ENCODE data around the gene TEDC1.

Gene TEDC1

DNA sequence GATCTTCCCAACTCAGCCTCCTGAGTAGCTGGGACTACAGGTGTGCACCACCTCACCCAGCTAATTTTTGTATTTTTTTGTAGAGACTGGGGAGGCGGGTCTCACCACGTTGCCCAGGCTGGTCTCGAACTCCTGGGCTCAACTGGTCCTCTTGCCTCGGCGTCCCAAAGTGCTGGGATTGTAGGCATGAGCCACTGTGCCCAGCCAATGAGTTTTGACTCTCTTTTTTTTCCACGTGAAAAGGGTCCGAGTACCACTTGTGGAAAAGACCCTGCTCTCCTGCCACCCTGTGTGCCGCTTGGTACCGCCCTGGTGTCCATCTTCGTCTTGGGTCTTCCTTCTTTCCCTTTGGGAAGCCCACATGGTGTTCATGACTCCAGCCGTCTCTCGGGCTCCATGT lies 17.6 kb downstream of the TEDC1 start:
- Histone ChIP-seq H3K36me3 (ENCODE audit: insufficient read depth, low read depth, low read length) (no peaks in the 10 kb centered on the region), H3K27me3 (ENCODE audit: insufficient read depth, low read length) (no peaks in the 10 kb centered on the region; the same call in 1 of the 2 replicates), H3K27ac (ENCODE audit: low read length) (no peak overlapping the region), H3K4me3 (ENCODE audit: low read length) (no peak overlapping the region), H3K9ac (ENCODE audit: low read depth, low read length) (no peak overlapping the region), H3K4me1 (ENCODE audit: insufficient read depth, low read length) (no peaks in the 10 kb centered on the region), H3K9me3 (ENCODE audit: insufficient read depth, low read depth, low read length) (no peaks in the 10 kb centered on the region; the same call in 1 of the 2 replicates)

DNA sequence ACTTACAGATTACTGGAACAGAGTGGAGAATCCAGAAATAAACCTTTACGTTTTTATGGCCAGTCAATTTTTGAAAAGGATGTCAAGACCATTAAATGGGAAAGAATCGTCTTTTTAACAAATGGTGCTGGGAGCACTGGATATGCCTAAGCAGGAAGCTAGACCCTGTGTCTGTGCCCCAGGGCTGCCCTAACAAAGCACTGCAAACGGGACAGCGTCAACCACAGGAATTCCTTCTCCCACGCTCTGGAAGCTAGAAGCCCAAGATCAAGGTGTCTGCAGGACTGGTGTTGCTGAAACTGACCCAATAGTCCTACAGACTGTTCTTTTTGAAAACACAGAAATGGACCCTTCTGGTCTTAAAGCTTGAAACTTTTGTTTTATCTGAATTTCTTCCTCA lies 26.1 kb downstream of the TEDC1 start:
- Histone ChIP-seq H3K36me3 (ENCODE audit: insufficient read depth, low read depth, low read length) (no peaks in the 10 kb centered on the region), H3K27ac (ENCODE audit: low read length) (no peak overlapping the region), H3K4me3 (ENCODE audit: low read length) (no peak overlapping the region), H3K9ac (ENCODE audit: low read depth, low read length) (no peak overlapping the region), H3K9me3 (ENCODE audit: insufficient read depth, low read depth, low read length) (peaks cover 7% of the 10 kb centered on the region), H3K27me3 (ENCODE audit: insufficient read depth, low read length) (no peaks in the 10 kb centered on the region; the same call in 1 of the 2 replicates), H3K4me1 (ENCODE audit: insufficient read depth, low read length) (no peaks in the 10 kb centered on the region)

DNA sequence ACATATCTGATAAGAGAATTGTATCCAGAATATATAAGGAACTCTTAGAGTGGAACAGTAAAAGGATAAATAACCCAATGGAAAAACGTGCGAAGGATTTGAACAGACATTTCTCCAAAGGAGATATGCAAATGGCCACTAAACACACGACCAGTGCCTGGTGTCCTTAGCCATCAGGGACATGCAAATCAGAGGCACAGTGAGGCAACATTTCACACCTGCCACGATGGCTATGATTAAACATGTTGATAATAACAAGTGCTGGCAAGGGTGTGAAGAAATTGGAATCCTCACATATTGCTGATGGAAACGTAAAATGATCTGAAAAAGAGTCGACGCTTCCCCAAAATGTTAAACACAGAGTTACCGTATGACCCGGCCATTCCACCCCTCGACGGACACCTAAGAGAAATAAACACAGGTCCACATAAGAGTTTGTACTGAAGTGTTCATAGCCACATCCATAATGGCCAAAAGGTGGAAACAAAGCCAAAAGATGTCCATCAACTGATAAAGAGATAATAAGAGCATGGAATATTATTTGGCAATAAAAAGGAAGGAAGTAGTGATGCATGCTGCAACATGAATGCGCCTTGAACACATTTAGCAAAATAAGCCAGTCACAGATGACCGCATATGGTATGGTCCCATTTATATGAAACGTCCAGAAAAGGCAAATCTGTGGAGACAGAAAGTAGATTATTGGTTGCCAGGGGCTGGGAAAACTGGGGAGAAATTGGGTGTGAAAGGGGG lies 29.1 kb downstream of the TEDC1 start:
- no peak overlapping the region for H3K4me3 ChIP-seq (ENCODE audit: low read length)
- H3K27ac ChIP-seq (ENCODE audit: low read length) = no peak overlapping the region
- peaks cover 19% of the 10 kb centered on the region for H3K27me3 ChIP-seq (ENCODE audit: insufficient read depth, low read length)
- H3K36me3 ChIP-seq (ENCODE audit: insufficient read depth, low read depth, low read length) = no peaks in the 10 kb centered on the region
- H3K9me3 ChIP-seq (ENCODE audit: insufficient read depth, low read depth, low read length) = peaks cover 7% of the 10 kb centered on the region
- H3K9ac ChIP-seq (ENCODE audit: low read depth, low read length) = no peak overlapping the region
- no peaks in the 10 kb centered on the region for H3K4me1 ChIP-seq (ENCODE audit: insufficient read depth, low read length)

DNA sequence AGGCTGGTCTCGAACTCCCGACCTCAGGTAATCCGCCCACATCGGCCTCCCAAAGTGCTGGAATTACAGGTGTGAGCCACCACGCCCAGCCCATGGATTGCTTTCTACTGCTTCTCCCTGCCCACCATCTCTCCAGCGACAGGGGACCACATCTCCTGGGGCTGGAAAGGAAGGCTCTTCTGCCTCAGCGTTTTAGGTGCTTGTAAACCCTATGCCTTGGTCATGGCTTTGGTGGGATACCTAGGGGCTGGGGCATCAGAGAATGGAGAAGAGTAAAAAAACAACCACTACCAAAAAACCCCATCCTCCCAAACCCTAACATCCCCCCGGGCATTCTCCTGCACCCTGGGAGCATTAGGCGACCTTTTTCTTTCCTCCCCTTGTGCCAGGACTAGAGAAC lies 34.3 kb downstream of the TEDC1 start:
- Histone ChIP-seq H3K9me3 (ENCODE audit: insufficient read depth, low read depth, low read length) (0 out of 2 replicates have a peak, but pooled peaks cover under 1% of the 10 kb centered on the region), H3K36me3 (ENCODE audit: insufficient read depth, low read depth, low read length) (no peaks in the 10 kb centered on the region), H3K4me3 (ENCODE audit: low read length) (no peak overlapping the region), H3K4me1 (ENCODE audit: insufficient read depth, low read length) (no peaks in the 10 kb centered on the region), H3K9ac (ENCODE audit: low read depth, low read length) (no peak overlapping the region), H3K27ac (ENCODE audit: low read length) (no peak overlapping the region), H3K27me3 (ENCODE audit: insufficient read depth, low read length) (peaks cover 51% of the 10 kb centered on the region)

DNA sequence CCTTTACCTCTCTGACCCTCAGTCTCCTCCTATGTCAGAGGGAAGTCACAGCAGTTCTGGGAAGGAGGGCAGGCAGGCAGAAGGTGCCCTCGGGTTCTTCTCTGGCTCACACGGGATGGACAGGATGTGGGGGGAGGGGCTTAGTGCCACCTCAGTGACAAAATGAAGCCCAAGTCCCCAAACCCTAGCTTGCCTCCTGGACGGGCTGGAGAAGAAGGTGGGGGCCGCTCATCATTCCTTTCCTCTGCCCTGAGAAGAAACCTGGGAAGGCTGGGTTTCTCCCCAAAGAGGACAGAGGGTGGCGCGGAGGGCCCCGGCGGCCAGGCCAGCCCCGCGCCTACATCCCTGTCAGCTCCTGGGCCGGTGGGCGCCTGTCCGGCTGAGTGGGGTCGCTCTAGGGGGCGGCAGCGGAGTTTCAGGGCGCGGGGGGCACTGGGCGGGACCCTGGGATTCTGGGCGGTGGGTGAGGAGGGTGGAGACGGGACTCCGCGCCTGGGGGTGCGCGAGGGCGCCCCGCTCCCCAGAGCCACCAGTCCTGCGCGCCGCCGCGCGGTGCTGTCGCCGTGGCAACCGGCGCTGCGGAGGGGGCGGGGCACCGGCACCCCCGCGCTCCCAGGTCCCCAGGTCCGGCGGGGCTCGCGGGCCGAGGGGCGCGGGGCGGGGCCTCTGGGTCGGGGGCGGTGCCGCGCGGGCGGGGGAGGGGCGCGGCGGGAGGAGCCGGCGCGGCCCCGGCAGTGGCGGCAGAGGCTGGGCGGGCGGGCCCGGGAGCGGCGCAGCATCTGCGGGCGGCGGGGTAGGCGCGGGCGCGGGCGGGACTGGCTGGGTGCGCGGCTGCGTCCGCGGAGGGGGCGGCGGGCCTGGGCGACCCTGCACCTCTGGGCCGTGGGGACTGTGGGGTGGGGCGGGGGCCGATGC lies 35.1 kb downstream of the TEDC1 start, which contains the start of gene TMEM121:
Gene TMEM121 (plus strand): TSS at position 723 of the 915 bp plus-strand sequence. CDS start 2,252 bp downstream, outside the sequence.
- Histone ChIP-seq H3K4me1 (ENCODE audit: insufficient read depth, low read length) (no peaks in the 10 kb centered on the region), H3K27me3 (ENCODE audit: insufficient read depth, low read length) (peaks cover 51% of the 10 kb centered on the region), H3K9ac (ENCODE audit: low read depth, low read length) (no peak within 1 kb of the TSS), H3K9me3 (ENCODE audit: insufficient read depth, low read depth, low read length) (0 out of 2 replicates have a peak, but pooled peaks cover 3% of the 10 kb centered on the region), H3K27ac (ENCODE audit: low read length) (no peak within 1 kb of the TSS), H3K4me3 (ENCODE audit: low read length) (peak within 1 kb of the TSS; percentile 42; the same call in 1 of the 2 replicates), H3K36me3 (ENCODE audit: insufficient read depth, low read depth, low read length) (no peaks in the 10 kb centered on the region)

DNA sequence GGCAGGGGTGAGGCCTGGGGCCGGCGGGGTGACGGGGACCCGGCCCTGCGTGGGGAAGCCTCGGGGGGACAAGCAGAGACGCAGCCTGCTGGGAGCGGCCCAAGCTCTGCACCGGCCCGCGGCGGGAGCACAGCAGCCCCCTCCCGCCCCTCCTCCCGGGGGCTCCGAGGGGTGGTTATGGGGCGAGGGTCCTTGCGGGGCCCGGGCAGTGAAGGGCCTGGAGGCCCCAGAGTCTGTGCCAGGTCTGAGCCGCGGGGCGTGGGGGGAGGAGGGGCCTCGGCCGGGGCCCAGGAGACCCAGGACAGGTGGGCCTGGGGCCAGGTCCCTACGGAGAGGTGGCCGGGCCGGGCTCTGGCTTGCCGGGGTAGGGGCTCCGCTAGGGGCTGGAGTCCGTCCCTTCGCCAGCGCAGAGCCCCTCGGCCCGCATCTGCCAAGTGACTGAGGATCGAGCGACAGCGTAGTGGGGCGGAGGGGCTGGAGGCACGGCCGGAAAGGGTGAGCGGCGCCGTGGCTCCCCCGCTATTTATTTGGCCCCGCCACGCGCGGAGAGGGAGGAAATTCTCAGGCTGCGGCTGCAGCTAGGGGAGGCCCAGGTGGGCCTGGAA lies 35.8 kb downstream of the TEDC1 start:
- no peaks in the 10 kb centered on the region for H3K4me1 ChIP-seq (ENCODE audit: insufficient read depth, low read length)
- no peak overlapping the region for H3K9ac ChIP-seq (ENCODE audit: low read depth, low read length)

DNA sequence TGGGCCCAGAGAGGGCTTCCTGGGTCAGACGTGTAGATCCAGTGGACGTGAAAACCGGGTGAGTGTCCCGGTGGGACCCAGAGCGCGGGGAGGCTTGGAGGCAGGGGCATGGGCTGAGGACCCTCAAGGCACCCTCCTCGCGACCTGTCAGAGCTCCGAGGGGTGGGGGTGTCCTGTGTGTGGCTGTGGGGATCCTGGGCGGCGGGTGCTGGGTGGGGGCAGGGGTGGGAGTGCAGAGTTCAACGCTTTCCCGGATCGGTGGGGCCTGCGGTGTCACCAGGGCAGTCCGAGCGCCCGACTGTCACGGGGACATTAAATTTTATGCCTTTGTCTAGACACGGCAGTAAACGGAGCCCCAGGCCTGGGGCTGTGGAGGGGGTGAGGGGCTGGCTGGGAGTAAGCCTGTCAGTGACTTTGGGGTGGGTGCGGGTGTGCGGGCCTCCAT lies 36.4 kb downstream of the TEDC1 start:
- peaks cover 51% of the 10 kb centered on the region for H3K27me3 ChIP-seq (ENCODE audit: insufficient read depth, low read length)
- H3K9ac ChIP-seq (ENCODE audit: low read depth, low read length) = no peak overlapping the region
- no peak overlapping the region for H3K27ac ChIP-seq (ENCODE audit: low read length)
- H3K4me1 ChIP-seq (ENCODE audit: insufficient read depth, low read length) = no peaks in the 10 kb centered on the region
- no peaks in the 10 kb centered on the region for H3K36me3 ChIP-seq (ENCODE audit: insufficient read depth, low read depth, low read length)
- no peak overlapping the region for H3K4me3 ChIP-seq (ENCODE audit: low read length)
- peaks cover 6% of the 10 kb centered on the region; the same call in 1 of the 2 replicates for H3K9me3 ChIP-seq (ENCODE audit: insufficient read depth, low read depth, low read length)

More for the DNA sequence above, 35.8 kb downstream of the TEDC1 start:
- Histone ChIP-seq H3K27ac (ENCODE audit: low read length) (no peak overlapping the region), H3K9me3 (ENCODE audit: insufficient read depth, low read depth, low read length) (0 out of 2 replicates have a peak, but pooled peaks cover 3% of the 10 kb centered on the region), H3K4me3 (ENCODE audit: low read length) (no peak overlapping the region), H3K27me3 (ENCODE audit: insufficient read depth, low read length) (peaks cover 51% of the 10 kb centered on the region), H3K36me3 (ENCODE audit: insufficient read depth, low read depth, low read length) (no peaks in the 10 kb centered on the region)

DNA sequence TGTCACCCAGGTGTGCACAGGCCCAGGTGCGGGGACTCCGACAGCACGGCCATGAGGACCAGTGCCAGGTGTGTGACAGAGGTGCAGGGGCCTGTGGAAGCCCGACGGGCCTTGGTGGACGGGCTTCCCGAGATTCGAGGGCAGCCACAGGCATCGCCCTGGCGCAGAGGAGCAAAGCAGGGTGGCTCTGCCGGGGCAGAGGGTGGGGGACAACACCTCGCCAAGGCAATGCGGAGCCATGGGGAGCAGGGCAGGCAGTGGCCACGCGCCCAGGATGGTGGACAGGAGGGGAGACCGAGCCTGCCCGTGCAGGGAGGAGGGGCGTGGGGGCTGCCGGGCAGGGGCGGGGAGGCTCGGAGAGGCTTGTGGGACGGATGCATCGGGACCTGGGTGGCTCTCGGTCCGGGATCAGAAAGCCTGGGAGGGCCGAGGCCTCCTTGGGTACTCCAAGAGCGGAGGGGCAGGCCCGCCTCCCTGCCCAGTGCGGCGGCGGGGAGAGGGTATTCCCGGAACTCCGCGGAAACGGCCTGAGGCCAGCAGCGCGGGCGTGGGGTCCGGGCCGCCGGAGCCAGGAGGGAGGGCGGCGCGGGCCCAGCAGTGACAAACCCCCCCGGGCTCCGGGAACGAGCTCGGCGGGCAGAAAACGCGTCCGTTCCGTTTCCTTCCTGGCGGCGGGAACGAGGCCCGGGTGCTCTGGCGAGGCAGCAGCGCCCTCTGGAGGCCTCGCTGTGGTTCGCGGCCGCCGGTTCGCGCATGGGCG lies 37.0 kb downstream of the TEDC1 start:
- peaks cover 12% of the 10 kb centered on the region; the same call in 1 of the 2 replicates for H3K9me3 ChIP-seq (ENCODE audit: insufficient read depth, low read depth, low read length)
- no peaks in the 10 kb centered on the region for H3K4me1 ChIP-seq (ENCODE audit: insufficient read depth, low read length)
- H3K27ac ChIP-seq (ENCODE audit: low read length) = no peak overlapping the region
- no peak overlapping the region for H3K9ac ChIP-seq (ENCODE audit: low read depth, low read length)
- peaks cover 51% of the 10 kb centered on the region for H3K27me3 ChIP-seq (ENCODE audit: insufficient read depth, low read length)
- H3K4me3 ChIP-seq (ENCODE audit: low read length) = no peak overlapping the region
- H3K36me3 ChIP-seq (ENCODE audit: insufficient read depth, low read depth, low read length) = no peaks in the 10 kb centered on the region

DNA sequence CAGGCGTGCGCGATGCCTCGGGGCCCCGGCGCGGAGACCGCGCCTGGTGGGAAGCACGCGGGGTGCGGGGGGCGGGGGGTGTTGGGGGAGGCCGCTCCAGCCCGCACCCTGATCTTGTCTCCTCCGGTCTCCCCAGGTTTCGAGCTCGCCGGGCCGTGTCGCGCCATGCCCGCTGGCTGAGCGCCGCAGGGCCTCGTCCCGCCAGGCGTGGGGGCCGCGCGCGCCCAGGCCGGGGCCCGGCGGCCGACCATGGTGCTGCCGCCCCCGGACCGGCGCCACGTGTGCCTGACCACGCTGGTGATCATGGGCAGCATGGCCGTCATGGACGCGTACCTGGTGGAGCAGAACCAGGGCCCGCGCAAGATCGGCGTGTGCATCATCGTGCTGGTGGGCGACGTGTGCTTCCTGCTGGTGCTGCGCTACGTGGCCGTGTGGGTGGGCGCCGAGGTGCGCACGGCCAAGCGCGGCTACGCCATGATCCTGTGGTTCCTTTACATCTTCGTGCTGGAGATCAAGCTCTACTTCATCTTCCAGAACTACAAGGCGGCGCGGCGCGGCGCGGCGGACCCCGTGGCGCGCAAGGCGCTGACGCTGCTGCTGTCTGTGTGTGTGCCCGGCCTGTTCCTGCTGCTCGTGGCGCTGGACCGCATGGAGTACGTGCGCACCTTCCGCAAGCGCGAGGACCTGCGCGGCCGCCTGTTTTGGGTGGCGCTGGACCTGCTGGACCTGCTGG lies 37.7 kb downstream of the TEDC1 start:
- no peak overlapping the region for H3K9ac ChIP-seq (ENCODE audit: low read depth, low read length)
- H3K27ac ChIP-seq (ENCODE audit: low read length) = no peak overlapping the region
- H3K9me3 ChIP-seq (ENCODE audit: insufficient read depth, low read depth, low read length) = peaks cover 15% of the 10 kb centered on the region; the same call in 1 of the 2 replicates
- no peak overlapping the region for H3K4me3 ChIP-seq (ENCODE audit: low read length)
- H3K4me1 ChIP-seq (ENCODE audit: insufficient read depth, low read length) = no peaks in the 10 kb centered on the region
- H3K27me3 ChIP-seq (ENCODE audit: insufficient read depth, low read length) = peaks cover 45% of the 10 kb centered on the region
- no peaks in the 10 kb centered on the region for H3K36me3 ChIP-seq (ENCODE audit: insufficient read depth, low read depth, low read length)

DNA sequence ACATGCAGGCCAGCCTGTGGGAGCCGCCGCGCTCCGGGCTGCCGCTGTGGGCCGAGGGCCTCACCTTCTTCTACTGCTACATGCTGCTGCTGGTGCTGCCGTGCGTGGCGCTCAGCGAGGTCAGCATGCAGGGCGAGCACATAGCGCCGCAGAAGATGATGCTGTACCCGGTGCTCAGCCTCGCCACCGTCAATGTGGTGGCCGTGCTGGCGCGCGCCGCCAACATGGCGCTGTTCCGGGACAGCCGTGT lies 38.2 kb downstream of the TEDC1 start:
- H3K4me1 ChIP-seq (ENCODE audit: insufficient read depth, low read length) = no peaks in the 10 kb centered on the region
- H3K27ac ChIP-seq (ENCODE audit: low read length) = no peak overlapping the region
- peaks cover 41% of the 10 kb centered on the region for H3K27me3 ChIP-seq (ENCODE audit: insufficient read depth, low read length)
- no peaks in the 10 kb centered on the region for H3K36me3 ChIP-seq (ENCODE audit: insufficient read depth, low read depth, low read length)
- H3K9ac ChIP-seq (ENCODE audit: low read depth, low read length) = no peak overlapping the region
- no peak overlapping the region for H3K4me3 ChIP-seq (ENCODE audit: low read length)
- H3K9me3 ChIP-seq (ENCODE audit: insufficient read depth, low read depth, low read length) = peaks cover 15% of the 10 kb centered on the region; the same call in 1 of the 2 replicates
